HepG2 (cell line): ENCODE data around the gene ADGRL1. TPM values are rescaled to one million over a fixed set of nuclear protein-coding genes. Genes with fewer than 3 reads are reported as not detected.

ENCODE experiments used
- MLX ChIP-seq: IDR thresholded peaks from 2 replicates; pipeline ENCODE4 v1.6.1; 2016
- PATZ1 ChIP-seq: sonication (generic); formaldehyde crosslinking; IDR thresholded peaks from 2 replicates; pipeline ENCODE4 v1.4.0; 2020; ENCODE audit warnings: missing genetic modification reagents
- RFX5 ChIP-seq: IDR thresholded peaks from 2 replicates; pipeline ENCODE4 v1.6.1; 2011; ENCODE audit warnings: low read depth, low read length, improper control_type of control experiment
- TRIM24 ChIP-seq: sonication (generic); formaldehyde crosslinking; IDR thresholded peaks from 2 replicates; pipeline ENCODE4 v1.8.0; 2022; ENCODE audit warnings: mild to moderate bottlenecking, missing genetic modification reagents
- ZHX2 ChIP-seq, 2 experiments: sonication (generic) in 1 of 2; formaldehyde crosslinking in 1 of 2; IDR thresholded peaks; 2 replicates each; pipeline versions ENCODE4 v1.6.1 to v1.9.0; 2014 to 2022; ENCODE audit warnings: antibody characterized with exemption in 1 of 2, borderline replicate concordance in 1 of 2, inconsistent platforms in 1 of 2, low read depth in 1 of 2, missing genetic modification reagents in 1 of 2
- ZNF180 ChIP-seq: sonication (generic); formaldehyde crosslinking; IDR thresholded peaks from 2 replicates; pipeline ENCODE4 v1.4.0; 2020; ENCODE audit warnings: low read depth, missing genetic modification reagents, borderline replicate concordance
- ZNF281 ChIP-seq: sonication (generic); formaldehyde crosslinking; IDR thresholded peaks from 2 replicates; pipeline ENCODE4 v1.4.0; 2020; ENCODE audit warnings: missing genetic modification reagents, borderline replicate concordance
- ZNF512B ChIP-seq: sonication (generic); formaldehyde crosslinking; IDR thresholded peaks from 2 replicates; pipeline ENCODE4 v1.5.1; 2020; ENCODE audit warnings: missing genetic modification reagents, mild to moderate bottlenecking, borderline replicate concordance
- ZNF781 ChIP-seq: sonication (generic); formaldehyde crosslinking; IDR thresholded peaks from 2 replicates; pipeline ENCODE4 v1.5.1; 2020; ENCODE audit warnings: borderline replicate concordance, mild to moderate bottlenecking, missing genetic modification reagents; ENCODE audit errors: not compliant biosample characterization
- ZSCAN5A ChIP-seq: sonication (generic); formaldehyde crosslinking; IDR thresholded peaks from 2 replicates; pipeline ENCODE4 v1.8.0; 2022; ENCODE audit warnings: mild to moderate bottlenecking, missing genetic modification reagents, borderline replicate concordance
- ZSCAN9 ChIP-seq: IDR thresholded peaks from 2 replicates; pipeline ENCODE4 v1.6.1; 2016; ENCODE audit warnings: borderline replicate concordance
- polyA plus RNA-seq, 8 experiments: library from polyadenylated mRNA; depleted of rRNA in 3 of 8; stranded (reverse) in 7 of 8; unstranded in 1 of 8; fragments of >200 nt; fragmentation: Illumina TruSeq in 4 of 8; extraction: Trizol in 4 of 8; gene quantifications; 2 replicates each; pipeline versions ENCODE4 v1.2.1 to v1.2.3, GENCODE V29; 2011 to 2016; ENCODE audit warnings: low read depth in 4 of 8, missing spikeins in 1 of 8, mixed read lengths in 1 of 8; ENCODE audit not compliant: insufficient read depth in 1 of 8
- total RNA-seq, 5 experiments: library from RNA; depleted of rRNA; stranded (reverse); fragments of >200 nt; fragmentation: Illumina TruSeq; extraction: Trizol; gene quantifications; 2 replicates each; pipeline ENCODE4 v1.2.3, GENCODE V29; 2016; ENCODE audit warnings: low read depth in 1 of 5

ADGRL1 gene
- total and polyA plus RNA-seq, 2 of the 13 experiments (the other 11 are each of a cell fraction or from before 2014, with no cell fraction given): 0.49 to 1.7 TPM

GRCh38 chr19:14112809-14113385 is 93.1 kb downstream of the ADGRL1 start (continued):
- peak; percentile 93 for TF ChIP-seq ZNF281 (CRISPR knock-in tag)
- no peak for TF ChIP-seq RFX5
- TF ChIP-seq ZSCAN5A (CRISPR knock-in tag): no peak
- TF ChIP-seq MLX: no peak
- no peak for TF ChIP-seq TRIM24
- TF ChIP-seq ZNF781: no peak
- no peak for TF ChIP-seq ZHX2 (IDR thresholded peaks at IDR 0.05; ENCODE audit: low read depth)
- no peak for TF ChIP-seq ZHX2 (CRISPR knock-in tag; IDR thresholded peaks at IDR 0.05; ENCODE audit: borderline replicate concordance)
- no peak for TF ChIP-seq ZNF180 (CRISPR knock-in tag)
- no peak for TF ChIP-seq ZNF512B (CRISPR knock-in tag)
- no peak for TF ChIP-seq ZSCAN9
- TF ChIP-seq PATZ1: 0 out of 2 replicates have a peak, but pooled peaks have one; percentile 44
